Stimulated activated CD4-positive, alpha-beta T cell treated with anti-CD3 and anti-CD28 coated beads, Interleukin-1b, Interleukin-23, amount 100 ng/mL, for 1 hour (primary cell): ENCODE results near the gene RGS12.

Experiments
- DNase-seq, 2 donors: peaks; one replicate each; pipeline ENCODE4 v3.0.0-alpha.2; 2020; ENCODE audit warnings: low read depth in 2 of 2

RGS12 gene, protein sequence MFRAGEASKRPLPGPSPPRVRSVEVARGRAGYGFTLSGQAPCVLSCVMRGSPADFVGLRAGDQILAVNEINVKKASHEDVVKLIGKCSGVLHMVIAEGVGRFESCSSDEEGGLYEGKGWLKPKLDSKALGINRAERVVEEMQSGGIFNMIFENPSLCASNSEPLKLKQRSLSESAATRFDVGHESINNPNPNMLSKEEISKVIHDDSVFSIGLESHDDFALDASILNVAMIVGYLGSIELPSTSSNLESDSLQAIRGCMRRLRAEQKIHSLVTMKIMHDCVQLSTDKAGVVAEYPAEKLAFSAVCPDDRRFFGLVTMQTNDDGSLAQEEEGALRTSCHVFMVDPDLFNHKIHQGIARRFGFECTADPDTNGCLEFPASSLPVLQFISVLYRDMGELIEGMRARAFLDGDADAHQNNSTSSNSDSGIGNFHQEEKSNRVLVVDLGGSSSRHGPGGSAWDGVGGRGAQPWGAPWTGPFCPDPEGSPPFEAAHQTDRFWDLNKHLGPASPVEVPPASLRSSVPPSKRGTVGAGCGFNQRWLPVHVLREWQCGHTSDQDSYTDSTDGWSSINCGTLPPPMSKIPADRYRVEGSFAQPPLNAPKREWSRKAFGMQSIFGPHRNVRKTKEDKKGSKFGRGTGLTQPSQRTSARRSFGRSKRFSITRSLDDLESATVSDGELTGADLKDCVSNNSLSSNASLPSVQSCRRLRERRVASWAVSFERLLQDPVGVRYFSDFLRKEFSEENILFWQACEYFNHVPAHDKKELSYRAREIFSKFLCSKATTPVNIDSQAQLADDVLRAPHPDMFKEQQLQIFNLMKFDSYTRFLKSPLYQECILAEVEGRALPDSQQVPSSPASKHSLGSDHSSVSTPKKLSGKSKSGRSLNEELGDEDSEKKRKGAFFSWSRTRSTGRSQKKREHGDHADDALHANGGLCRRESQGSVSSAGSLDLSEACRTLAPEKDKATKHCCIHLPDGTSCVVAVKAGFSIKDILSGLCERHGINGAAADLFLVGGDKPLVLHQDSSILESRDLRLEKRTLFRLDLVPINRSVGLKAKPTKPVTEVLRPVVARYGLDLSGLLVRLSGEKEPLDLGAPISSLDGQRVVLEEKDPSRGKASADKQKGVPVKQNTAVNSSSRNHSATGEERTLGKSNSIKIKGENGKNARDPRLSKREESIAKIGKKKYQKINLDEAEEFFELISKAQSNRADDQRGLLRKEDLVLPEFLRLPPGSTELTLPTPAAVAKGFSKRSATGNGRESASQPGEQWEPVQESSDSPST (N-terminal part only)

DNA sequence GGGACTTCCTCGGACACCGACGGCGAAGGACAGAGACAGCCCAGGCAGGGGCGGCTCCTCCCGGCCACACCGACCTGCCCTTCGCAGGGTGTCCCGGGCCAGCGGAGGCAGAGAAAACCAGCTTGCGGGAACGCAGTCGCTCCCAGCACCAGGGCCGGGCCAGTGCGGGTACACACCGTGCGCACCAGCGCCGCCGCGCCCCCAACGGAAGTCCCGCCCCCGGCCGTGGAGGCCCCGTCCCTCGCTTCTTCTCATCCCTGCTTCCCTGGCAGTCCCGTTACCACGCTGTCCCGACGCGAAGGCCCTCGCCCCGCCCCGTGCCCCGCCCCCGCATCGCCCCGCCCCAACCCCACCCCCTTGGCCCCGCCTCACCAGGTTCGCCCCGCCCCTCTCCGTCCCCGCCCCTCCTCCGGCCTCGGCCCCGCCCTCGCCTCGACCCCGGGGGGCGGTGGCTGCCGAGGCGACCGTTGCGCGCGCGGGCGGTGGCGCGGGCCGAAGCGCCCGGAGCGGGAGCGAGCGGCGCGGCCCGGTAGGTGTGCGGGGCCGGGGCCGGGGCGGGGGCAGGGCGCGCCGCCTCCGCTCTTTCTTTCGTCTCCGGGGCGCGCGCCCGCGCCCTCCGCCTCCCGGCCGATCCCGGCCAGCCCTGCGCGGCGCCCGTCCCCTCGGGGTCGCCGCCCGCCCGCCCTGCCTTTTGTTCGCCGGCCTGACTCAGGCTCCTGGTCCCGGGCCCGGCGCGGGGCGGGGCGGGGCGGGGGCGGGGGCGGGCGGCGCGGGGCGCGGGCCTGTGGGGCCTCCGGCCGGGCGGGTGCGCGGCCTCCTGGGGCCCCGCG lies at the start of gene RGS12:
Gene RGS12 (plus strand): TSS at position 451 of the 830 bp plus-strand sequence. CDS start 23,150 bp downstream, outside the sequence.
- peak; percentile 58 to 76 for DNase-seq

DNA sequence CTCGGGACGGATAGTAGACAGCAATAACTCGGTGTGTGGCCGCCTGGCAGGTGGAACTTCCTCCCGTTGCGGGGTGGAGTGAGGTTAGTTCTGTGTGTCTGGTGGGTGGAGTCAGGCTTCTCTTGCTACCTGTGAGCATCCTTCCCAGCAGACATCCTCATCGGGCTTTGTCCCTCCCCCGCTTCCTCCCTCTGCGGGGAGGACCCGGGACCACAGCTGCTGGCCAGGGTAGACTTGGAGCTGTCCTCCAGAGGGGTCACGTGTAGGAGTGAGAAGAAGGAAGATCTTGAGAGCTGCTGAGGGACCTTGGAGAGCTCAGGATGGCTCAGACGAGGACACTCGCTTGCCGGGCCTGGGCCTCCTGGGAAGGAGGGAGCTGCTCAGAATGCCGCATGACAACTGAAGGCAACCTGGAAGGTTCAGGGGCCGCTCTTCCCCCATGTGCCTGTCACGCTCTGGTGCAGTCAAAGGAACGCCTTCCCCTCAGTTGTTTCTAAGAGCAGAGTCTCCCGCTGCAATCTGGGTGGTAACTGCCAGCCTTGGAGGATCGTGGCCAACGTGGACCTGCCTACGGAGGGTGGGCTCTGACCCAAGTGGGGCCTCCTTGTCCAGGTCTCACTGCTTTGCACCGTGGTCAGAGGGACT lies 49.6 kb upstream of the RGS12 start:
- DNase-seq: no peak

DNA sequence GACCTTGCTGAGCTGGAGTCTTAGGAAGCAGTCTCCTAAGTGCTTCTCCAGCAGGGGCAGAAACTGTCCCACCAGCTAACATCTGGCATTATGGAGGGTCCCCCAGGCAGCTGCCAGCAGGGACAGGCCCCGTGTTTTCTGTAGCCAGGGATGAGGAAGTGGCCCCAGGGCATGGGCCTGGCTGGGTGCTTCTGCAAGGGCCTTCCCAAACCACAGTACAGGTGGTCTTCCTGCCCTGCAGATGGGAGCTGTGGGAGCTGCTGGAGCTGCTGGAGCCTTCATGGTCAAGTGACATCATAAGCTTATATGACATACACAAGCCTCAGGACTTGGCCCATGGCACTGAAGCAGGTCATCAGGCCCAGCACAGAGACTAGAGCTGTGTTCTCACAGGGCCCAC lies 48.8 kb upstream of the RGS12 start:
- no peak for DNase-seq

DNA sequence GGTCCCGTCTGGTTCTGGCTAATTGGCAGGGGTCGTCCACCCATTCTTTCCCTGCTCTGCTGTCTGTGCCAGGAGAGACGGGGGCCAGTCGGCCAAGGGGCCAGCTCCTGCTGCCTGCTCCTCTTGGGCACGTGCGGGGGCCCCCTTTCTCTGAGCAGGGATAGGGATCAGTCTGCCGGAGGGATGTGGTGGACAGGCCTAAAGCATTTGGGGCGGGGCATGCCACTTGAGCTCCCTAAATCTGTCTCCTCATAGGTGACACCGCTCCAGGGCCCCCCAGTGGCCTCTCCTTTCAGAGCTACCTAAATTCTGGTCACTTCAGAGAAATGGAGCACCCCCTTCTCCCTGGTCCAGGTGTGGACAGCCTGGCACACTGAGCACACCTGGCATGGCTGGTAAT lies 48.1 kb upstream of the RGS12 start:
- no peak for DNase-seq

DNA sequence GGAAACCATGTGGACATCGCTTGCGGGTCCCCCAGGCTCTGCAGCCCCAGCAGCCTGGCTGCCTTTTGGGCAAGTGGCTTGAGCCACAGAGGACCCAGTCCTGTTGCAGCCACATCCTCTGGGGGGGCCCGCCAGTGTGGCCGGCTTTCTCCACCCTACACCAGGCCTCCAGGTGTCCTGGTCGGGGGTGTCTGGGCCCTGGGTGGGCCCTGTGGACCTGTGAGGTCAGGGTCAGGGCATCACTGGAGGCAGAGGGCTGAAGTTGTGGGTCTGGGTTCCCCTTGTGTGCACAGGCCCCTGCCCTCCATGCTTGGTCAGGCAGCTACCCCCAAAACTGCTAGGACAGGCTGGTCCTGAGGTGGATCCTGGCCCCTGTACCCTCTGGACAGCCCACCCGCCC lies 47.1 kb upstream of the RGS12 start:
- DNase-seq: no peak

DNA sequence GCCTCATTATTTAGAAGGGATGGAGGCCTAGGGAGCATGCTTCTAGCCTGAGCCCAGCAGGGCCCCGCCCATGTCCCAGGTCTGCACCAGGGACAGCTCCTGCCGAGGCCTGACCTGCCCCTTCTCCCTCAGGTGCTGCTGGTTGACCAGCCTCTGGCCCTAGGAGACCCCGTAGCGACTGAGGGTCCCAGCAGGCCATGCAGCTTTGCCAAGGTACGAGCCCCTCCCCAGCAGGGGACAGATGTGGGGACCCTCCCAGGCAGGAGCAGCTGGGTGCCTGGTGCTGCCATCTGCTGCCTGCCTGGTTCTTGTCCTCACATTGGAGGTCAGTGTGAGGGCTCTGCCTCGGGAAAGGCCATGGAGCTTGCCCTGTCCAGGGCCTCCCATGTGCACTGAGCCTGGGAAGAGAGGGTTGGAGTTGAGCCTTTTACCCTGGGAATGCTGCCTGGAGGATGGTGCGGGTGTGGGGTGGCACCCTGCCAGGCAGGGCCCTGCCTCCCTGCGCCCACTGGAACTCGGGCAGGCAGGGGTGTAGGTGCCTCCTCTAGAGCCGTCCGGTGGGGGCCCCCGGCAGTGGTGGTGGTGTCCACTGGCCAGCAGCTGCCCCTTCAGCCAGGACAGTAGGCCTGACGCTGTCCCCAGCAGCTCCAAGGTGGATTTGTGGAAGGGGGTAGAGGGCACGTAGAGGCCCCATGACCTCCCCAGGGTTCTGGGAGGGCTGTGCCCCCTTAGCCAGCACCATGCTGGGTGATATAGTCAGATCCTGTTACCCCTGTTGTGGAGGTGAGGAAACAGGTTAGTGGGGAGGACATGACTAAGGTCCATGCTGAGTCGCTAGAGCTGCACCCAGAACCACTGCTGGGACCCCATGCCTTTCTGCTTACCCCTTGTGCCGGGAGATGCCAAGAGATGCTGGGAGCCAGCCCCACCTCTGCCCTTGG lies 46.1 kb upstream of the RGS12 start:
- DNase-seq: no peak

DNA sequence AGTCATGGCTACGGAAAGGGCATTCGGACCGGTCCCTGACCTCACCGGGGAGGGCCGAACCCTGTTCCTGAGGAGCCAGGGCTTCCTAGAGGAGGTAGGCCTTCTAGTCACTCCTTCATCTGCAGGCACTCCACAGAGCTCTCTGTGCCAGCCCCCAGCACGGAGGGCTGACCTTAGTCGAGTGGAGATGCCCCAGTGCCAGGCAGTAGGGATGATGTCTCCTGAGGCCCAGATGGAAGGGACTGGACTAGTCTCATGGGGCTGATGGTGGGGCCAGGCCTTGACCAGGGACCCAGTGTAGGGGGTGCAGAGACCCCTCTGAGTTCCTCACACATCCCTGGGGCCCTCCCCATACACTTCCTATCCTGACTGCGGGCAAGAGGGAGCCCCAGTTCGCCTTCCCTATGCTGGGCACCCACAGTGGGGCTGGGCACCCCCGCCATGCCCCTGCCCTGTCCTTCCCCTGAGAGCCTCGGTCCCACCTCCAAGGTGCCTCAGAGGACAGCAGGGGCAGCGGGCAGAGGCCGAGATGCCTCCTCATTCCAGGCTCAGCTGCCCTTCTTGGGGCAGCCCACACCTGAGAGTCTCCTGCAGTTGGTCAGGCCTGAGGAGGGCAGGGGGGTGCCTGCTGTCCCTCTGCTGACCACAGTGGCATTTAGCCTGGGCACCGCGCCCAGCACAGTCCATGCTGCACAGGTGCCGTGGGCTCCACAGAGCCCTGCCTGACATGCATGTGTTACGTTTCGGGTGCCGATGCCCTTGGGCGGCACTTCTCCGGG lies 45.2 kb upstream of the RGS12 start:
- no peak for DNase-seq

DNA sequence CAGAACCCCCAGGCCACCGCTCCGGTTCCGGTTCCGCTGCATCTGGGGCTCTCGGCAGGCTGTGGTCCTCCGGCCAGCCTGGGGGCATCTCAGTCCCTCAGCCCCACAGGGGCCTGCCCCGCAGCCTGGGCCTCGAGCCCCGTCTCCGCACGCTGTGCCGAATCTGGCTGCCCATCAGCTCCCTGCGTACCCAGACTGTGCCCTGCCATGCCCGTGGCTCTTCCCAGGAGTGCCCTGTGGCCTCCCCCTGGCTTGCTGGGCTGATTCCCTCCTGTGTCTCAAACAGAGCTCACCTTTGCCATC lies 44.7 kb upstream of the RGS12 start:
- no peak for DNase-seq

DNA sequence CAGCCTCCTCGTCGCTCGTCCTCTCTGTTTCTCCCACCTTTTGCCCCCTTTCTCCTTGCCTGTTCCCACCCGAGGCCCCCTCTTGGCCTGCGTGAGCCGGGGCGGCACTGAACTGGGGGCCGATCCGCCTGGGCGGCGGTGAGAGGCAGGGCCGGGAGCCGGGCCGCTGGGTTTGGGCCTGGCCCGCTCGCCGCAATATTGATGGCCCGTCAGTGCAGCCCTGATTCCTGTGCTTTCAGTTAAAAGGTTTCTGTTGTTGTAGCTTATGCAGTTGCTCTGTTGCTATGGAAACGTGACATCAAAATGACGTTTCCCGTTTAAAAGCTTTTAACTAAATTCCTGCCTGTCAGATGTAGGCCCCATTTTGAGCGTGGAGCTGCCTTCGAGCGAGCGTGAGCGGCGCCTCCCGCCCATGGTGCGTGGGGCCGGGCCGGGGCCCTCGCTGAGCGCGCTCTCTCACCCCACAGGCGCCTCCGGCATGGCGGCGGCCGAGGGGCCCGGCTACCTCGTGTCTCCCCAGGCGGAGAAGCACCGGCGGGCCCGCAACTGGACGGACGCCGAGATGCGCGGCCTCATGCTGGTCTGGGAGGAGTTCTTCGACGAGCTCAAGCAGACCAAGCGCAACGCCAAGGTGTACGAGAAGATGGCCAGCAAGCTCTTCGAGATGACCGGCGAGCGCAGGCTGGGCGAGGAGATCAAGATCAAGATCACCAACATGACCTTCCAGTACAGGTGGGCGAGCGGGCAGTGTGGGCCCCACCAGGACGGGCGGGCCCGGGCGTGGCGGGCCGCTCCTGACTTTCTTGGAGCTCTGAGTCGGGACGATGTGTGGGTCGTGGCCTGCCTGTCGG lies 43.8 kb upstream of the RGS12 start, which contains the start of gene MSANTD1:
Gene MSANTD1 (plus strand): TSS at position 349 of the 851 bp plus-strand sequence. CDS start 64 bp downstream, at position 413.
- no peak for DNase-seq

DNA sequence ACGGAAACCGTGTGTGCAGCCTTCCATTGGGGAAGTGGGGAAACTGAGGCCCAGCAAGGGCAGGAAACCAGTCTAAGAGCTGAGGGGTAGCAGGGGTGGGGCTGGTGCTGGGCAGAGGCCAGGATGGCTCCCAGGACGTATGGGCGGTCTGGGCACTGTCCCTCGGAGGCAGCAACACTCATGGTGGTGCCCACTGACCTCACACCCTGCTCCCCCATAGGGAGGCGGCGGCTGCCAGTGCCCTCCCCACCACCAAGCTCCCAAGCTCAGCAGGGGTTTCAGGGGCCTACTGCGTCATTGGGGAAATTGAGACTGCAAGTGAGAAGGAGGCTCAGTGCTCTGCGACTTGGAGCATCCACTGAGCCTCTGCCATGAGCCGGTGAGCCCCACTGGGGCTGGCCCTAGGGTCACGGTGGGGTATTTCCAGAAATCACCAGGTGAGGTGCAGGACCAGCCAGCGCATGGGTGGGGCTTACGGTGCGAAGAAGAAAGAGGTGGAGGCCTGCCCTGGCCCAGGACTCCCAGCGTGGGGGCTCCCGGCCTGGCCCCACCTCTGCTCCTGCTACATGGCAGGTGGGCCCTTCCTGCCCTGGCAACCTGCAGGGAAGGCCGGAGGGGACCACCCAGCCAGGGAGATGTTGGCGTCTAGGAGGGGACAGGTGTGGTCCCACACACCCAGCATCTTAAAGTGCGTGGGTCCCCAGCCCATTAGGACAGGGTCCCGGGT lies 42.9 kb upstream of the RGS12 start:
- no peak for DNase-seq

DNA sequence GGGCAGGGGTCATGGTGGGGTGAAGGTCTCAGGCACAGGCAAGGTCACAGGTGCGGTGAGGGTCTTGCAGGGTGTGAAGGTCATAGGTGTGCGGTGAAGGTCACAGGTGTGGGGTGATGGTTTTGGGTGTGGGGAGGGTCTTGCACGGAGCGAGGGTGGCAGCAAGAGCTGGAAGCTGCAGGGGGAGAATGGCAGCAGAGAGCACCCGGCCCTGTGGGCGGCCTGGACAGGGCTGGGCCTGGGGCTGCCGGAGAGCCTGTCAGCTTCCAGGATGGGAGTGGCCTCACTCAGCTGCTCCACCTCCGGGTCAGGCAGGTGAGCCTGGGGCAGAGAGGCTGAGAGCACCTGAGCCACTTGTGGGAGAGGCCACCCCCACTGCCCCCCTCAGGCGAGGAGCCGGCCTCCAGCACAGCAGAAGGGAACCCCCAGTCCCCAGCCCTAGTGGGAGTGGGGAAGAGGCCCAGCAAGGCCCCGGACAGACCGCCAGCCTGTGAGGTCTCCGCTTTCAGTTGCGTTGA lies 42.3 kb upstream of the RGS12 start:
- DNase-seq: no peak

DNA sequence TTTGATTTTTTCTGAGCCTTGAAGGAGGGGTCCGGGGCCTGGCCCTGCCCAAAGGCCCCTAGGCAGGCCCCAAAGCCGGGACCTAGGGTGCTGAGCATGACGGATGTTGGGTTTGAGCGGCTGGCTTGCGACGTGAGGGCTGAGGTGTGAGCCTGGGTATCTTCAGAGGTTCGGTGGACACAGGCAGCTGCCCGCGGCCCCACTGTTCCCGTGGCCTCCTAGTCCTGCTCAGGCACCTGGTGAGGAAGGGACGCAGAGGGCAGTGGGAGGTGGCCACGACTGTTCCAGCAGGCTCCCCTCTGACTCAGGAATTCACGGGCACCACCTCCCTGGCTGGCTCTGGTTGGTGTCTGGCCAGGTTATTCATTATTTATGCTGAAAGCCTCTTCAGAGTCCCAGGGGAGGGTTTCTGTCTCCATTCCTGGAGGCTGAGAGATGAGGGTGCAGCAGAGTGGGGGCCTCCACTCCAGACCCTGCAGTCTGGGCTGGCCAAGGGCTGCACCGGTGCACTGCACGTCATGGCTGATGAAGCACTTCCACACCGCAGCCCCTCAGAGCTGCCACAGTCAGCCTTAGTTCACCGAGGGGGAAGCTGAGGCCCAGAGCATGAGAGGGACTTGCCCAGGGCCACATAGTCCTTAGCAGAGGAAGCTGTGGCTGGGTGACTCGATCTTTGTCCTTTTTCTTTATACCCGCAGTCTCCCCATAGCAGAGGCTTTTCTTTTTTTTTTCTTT lies 41.7 kb upstream of the RGS12 start:
- no peak for DNase-seq

DNA sequence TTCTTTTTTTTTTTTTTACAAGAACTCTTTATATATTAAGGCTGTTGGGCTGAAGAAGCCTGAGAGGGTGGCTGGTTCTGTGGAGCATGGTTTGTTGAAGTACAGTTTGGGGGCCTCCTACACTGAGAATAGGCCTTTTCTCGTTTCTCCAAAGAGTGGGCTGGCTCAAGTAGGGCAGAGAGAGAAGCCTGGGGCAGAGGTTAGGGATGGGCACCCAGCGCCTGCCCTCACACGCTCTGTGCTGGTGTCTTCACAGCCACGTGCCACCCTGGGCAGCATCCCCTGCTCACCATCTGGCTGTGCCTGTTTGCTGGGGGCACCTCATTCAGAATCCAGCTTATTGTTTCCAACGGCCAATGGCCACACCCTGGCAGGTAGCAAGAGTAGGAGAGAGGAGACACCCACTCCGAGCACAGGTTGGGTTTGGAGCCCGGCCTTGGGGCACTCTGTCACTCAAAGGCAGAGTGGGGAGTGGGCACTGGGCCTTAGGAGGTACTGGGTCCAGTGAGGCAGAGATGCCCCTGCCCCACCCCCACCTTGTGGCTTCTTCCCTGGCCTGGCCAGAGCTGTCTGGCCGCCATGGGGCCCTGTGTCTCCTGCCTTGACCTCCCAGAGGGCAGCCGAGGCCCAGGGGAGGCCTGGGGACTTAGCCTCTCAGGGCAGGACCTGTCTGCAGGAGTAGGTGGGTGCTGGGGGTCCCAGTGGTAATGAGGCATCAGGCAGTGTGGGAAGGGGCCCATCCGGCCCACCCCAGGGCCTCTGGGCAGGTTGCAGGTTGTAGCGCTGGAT lies 40.9 kb upstream of the RGS12 start:
- no peak for DNase-seq

DNA sequence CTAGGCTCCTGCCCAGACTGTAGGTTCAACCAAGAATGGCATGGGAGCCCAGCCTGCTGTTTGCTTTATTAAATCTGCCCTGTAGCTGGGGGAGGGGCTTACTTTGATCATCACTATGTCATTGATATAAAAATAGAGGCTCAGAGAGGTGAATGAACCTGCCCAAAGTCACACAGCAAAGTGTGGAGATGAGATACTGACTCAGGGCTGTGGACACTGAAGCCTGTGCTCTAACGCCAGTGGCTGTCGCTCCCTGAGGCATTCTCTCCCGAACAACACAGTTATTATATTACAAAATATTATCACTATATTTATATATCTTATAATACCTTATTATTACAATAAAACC lies 40.4 kb upstream of the RGS12 start:
- no peak for DNase-seq

DNA sequence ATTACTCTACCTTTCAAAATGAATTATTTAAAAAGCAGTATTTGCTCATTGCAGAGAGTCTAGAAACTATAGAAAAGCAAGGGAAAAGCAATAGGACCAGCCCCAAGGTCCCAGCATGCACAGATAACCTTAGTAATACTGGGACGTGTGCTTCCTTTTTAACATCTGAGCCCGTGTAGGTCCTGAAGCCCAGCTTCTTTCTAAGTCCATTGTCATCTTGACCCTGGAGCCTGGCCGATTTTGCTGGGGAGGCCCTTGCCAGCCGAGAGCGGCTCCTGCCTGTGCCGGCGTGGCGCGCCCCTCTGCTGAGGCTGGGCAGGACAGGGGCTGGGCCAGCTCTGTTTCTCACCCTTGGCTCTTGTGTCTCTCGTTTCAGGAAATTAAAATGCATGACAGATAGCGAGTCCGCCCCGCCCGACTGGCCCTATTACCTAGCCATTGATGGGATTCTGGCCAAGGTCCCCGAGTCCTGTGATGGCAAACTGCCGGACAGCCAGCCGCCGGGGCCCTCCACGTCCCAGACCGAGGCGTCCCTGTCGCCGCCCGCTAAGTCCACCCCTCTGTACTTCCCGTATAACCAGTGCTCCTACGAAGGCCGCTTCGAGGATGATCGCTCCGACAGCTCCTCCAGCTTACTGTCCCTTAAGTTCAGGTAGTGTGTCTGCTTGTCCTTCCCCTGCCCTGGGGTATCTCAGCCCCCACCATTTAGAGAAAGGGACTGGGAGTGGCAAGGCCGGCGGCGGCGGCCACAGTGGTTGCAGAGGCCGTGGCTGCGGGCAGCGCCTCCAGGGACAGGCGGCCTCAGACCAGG lies 39.8 kb upstream of the RGS12 start:
- no peak for DNase-seq
